ENCODE measurements around the gene MOB4.
"Not testable (repeated sequence)": the region's sequence is repeated elsewhere in the genome, so short reads cannot be mapped to it uniquely, and the experiment has no call there.

MOB4 gene

DNA sequence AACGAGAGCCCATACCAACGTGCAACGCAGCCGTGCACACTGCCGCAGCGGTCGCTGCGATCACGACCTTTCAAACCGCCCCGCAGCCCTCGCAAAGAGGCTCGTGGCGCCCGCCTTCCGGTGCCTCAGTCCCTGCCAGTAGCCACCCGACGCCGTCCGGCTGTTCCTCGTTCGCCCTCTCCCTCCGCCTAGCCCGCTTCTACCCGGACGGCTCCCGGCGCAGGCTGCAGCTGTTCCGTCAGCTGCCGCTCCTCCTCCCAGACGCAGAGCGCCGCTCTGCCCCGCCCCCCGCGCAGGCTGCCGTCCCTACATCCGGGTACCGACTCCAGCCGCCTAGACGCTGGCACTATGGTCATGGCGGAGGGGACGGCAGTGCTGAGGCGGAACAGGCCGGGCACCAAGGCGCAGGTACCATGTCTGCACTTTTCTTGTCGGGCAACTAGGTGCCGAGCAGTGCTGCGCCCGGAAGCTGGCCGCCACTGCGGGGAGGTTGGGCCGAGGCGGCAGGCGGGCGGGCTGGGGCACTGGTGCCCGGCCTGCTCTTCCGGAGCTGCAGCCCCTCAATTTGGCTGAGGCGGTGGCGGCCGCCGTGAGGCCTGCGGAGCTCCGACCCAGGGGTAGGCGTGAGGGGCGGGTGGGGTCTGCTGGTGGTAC, at the start of gene MOB4:
MOB4 (plus strand) TSS at position 328 of the 654 bp plus-strand sequence; CDS start at position 349, 21 bp downstream.
- peak; percentile 90 for DNase-seq

GRCh38 chr2:197472166-197472565, 43.7 kb upstream of the MOB4 start:
- no peak for DNase-seq

GRCh38 chr2:197477797-197478196, 38.1 kb upstream of the MOB4 start:
- no peak for DNase-seq

GRCh38 chr2:197480165-197481036, 35.5 kb upstream of the MOB4 start:
- DNase-seq, result no peak

- DNase-seq, result not testable (repeated sequence)
Measured at GRCh38 chr2:197484248-197484647, 31.6 kb upstream of the MOB4 start.

GRCh38 chr2:197486175-197486574, 29.7 kb upstream of the MOB4 start:
- no peak for DNase-seq

- DNase-seq, result no peak
Measured at GRCh38 chr2:197487385-197487784, 28.5 kb upstream of the MOB4 start.

- no peak for DNase-seq
Measured at GRCh38 chr2:197495433-197496134, 20.3 kb upstream of the MOB4 start.

DNA sequence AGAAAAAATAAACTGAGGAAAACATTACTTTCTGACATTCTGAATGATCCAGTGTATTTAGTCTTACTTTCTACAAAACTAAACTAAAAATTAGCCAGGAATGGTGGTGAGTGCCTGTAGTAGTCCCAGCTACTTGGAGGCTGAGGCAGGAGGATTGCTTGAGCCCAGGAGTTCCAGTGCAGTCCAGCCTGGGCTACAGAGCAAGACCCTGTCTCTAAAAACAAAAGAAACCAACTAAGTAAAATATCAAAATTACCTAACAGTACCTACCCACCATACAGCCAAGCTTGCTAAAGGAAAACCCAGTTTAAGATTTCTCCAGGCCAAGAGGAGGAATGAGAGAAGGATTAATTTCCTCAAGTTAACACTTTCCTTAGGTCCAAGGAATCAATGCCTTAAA, 19.2 kb upstream of the MOB4 start:
- no peak for DNase-seq

- DNase-seq, result no peak
Measured at GRCh38 chr2:197497326-197497725, 18.5 kb upstream of the MOB4 start.

DNA sequence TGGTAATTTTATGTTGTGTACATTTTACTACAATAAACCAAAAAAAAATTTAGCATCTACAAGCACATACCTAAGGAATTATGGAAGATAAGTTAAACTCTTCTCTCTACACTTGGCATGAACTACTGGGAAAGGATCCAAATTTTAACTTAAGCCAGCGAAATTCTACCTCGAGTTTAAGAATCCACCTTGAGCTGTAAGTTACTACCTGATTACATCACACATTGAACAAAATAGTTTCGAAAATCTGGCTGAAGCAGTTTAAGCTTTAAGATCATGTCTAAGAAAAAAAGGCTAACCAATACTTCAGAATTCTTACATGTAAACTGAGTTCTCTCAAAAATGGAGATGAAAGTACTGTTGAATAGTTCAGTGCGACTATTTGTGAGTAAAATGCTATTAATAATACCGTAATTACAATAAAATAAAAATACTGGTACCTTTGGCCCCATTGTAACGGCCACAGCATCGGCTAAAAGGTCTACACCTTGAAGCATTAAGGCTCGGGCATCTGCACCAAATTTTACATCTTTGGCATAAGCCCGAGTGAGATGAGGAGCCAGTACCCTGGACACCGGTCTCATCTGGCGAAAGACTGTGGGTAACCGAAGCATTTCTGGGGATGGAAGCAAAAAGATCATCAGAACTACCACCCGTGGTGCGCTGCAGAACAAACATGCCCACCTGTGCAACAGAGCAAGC, 17.5 kb upstream of the MOB4 start:
- DNase-seq, result no peak

- peak; percentile 28 for DNase-seq
Measured at GRCh38 chr2:197498937-197499593, 16.8 kb upstream of the MOB4 start.

DNA sequence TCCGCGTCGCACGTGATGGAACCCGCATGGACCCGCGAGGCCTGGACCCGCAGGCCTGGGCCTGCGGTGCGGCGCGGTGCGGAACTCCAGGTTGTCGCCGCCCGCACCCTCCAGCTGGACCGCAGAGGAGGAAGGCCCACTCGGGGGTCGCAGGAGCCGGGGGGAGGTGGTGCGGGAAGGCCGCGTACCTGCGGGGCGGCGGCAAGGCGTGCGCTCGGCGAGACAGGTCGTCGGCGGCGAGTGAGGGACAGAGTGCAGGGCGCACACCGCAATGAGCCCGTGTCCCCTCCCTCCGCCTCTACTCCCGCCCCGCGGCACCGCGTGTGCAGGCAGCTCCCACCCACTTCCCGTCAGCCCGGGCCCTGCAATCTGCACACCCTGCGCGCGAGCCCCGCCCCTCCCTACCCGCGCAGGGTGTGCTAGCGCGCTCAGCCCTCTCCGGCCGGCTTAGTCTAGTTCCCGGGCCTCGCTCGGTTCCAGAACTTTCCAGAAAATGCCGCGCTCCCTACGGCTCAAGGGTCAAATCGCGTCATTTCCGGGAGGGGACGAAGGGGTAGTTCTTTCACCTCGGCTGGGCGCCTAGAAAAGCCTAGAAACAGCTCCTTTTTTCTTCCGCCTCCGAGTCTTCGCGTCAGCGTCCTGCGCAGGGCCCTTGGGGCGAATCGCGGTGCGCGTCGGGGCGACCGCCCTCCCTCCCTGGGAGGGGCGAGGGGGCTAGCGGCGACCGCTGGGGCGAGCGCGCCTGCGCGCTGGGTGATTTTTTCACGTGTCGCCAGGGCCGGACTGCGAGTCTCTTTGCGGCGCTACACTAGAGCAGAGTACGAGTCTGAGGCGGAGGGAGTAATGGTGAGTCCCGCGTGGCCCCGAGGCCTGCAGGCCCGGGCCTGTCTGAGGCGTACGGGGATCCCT, 16.0 kb upstream of the MOB4 start, which contains the start of the genes HSPD1 and HSPE1:
HSPD1 (minus strand) TSS at position 247 of the 909 bp plus-strand sequence. CDS start 992 bp downstream, outside the sequence.
HSPE1 (plus strand) TSS at position 786 of the 909 bp plus-strand sequence; CDS start at position 844, 58 bp downstream.
- peak; percentile 94 for DNase-seq

DNA sequence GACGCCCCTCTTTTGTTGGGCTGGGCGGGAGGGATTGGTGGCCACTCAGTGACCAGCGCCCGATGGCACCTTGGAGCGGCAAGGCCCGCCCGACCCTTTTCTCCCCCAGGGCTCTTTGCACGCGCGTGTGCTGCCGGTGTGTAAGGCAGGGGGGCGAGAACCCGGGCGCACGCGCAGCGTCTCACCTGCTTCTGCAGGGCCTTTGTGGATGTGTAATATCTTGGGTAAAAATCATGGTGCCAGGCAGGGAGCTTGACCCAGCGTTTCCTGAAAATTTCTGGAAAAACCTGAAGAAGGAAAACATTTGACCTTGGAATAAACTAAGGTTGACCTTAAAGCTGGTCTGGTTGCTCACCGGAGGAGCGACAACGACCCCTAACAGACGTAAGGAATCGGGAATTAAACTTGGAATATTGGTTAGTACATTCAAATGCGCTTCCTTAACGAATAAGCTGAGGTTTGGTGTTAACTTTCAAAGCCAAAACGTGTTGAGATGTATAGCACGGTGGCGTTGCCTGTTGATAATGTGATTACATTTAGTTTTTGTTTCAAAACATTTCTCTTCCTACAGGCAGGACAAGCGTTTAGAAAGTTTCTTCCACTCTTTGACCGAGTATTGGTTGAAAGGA, 15.2 kb upstream of the MOB4 start:
- DNase-seq, result peak; percentile 39

GRCh38 chr2:197502201-197502600, 13.7 kb upstream of the MOB4 start:
- no peak for DNase-seq

GRCh38 chr2:197502685-197503084, 13.2 kb upstream of the MOB4 start:
- DNase-seq, result no peak

- DNase-seq, result no peak
Measured at GRCh38 chr2:197504000-197504399, 11.9 kb upstream of the MOB4 start.

GRCh38 chr2:197504512-197504911, 11.4 kb upstream of the MOB4 start:
- DNase-seq, result no peak

DNA sequence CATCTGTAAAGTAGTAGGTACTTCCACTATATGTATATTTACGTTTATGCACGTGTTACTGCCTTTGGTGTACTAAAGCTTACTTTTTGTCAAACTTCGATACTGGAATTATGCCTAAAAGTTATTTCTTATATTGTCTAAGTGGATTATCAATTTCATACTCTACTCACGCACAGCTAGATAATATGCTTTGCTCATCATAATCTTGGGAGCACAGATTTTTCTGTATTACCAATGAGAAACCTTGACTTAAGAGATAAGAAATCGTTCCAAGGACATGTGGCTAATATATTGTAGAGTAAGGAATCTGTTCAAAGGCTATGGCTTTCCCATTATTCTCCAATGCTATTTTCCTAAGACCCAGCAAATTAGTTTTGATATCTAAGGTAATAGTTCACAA, 9.2 kb upstream of the MOB4 start:
- no peak for DNase-seq

GRCh38 chr2:197513915-197514314, 2.0 kb upstream of the MOB4 start:
- no peak for DNase-seq

DNA sequence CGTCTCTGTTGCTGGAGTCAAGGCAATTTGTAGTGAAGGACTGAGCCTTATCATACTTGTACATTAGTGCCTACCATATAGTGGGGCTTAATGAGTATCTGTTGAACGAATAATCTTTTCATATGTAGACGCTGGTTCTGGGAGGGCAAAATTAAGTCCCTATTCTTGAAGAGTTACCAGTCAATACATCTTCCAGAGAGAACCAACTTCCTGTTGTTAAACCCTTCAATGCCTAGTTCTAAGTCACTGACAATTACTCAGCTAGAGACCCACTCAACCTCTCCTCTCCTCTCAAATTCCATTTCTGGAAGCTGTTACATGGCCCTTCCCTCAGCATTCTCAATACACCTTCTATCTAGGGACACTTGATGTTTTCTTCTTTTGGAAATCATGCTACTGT, 1.1 kb upstream of the MOB4 start:
- peak; percentile 21 for DNase-seq

All from NCI-H1092 treated with DMSO at 0.1 percent for 48 hours (cell line).